HCT116 (cell line): ENCODE measurements around the gene PKP2.

Experiments
- EZH2phosphoT487 ChIP-seq: fragments of 200-600 bp; IDR thresholded peaks from 2 replicates; pipeline ENCODE4 v1.6.1; 2018; ENCODE audit warnings: antibody characterized with exemption, borderline replicate concordance
- POLR2A ChIP-seq: IDR thresholded peaks from 2 replicates; pipeline ENCODE4 v1.7.0; 2011; ENCODE audit warnings: borderline replicate concordance; ENCODE audit not compliant: insufficient read depth, insufficient read length; ENCODE audit errors: extremely low read depth
- RAD21 ChIP-seq: IDR thresholded peaks from 2 replicates; pipeline ENCODE4 v1.6.1; 2012; ENCODE audit warnings: low read depth, mild to moderate bottlenecking
- YY1 ChIP-seq: IDR thresholded peaks from 2 replicates; pipeline ENCODE4 v1.6.1; 2011; ENCODE audit warnings: low read length, low read depth, moderate library complexity, mild to moderate bottlenecking; ENCODE audit not compliant: insufficient replicate concordance; ENCODE audit errors: extremely low read depth
- TF ChIP-seq, protein P1 (sequence below): IDR thresholded peaks from 2 replicates; pipeline ENCODE4 v1.6.1; 2012
- TF ChIP-seq, protein P2 (sequence below), 3 experiments: fragments of 200-600 bp in 1 of 3; sonication (generic) in 1 of 3; IDR thresholded peaks in 2 of 3; conservative IDR thresholded peaks in 1 of 3; 2 replicates each; pipeline ENCODE4 v1.5.1; 2012 to 2017; ENCODE audit warnings: low read depth in 2 of 3, low read length in 2 of 3, antibody characterized with exemption in 1 of 3, borderline replicate concordance in 1 of 3, control low read depth in 1 of 3, mild to moderate bottlenecking in 1 of 3, mixed read lengths in 1 of 3, mixed run types in 1 of 3, moderate library complexity in 1 of 3; ENCODE audit not compliant: insufficient read depth in 1 of 3

GRCh38 chr12:32843528-32844095 is 53.0 kb downstream of the PKP2 start:
- TF ChIP-seq, protein P1, sequence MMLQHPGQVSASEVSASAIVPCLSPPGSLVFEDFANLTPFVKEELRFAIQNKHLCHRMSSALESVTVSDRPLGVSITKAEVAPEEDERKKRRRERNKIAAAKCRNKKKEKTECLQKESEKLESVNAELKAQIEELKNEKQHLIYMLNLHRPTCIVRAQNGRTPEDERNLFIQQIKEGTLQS: no peak
- TF ChIP-seq, protein P2, sequence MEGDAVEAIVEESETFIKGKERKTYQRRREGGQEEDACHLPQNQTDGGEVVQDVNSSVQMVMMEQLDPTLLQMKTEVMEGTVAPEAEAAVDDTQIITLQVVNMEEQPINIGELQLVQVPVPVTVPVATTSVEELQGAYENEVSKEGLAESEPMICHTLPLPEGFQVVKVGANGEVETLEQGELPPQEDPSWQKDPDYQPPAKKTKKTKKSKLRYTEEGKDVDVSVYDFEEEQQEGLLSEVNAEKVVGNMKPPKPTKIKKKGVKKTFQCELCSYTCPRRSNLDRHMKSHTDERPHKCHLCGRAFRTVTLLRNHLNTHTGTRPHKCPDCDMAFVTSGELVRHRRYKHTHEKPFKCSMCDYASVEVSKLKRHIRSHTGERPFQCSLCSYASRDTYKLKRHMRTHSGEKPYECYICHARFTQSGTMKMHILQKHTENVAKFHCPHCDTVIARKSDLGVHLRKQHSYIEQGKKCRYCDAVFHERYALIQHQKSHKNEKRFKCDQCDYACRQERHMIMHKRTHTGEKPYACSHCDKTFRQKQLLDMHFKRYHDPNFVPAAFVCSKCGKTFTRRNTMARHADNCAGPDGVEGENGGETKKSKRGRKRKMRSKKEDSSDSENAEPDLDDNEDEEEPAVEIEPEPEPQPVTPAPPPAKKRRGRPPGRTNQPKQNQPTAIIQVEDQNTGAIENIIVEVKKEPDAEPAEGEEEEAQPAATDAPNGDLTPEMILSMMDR (IDR thresholded peaks at IDR 0.05 in 2 of 3, conservative IDR thresholded peaks at IDR 0.05 in 1 of 3; ENCODE audit: borderline replicate concordance in 1 of 3, insufficient read depth in 1 of 3, low read depth in 2 of 3, low read length in 2 of 3): no peak
- no peak for TF ChIP-seq RAD21
- no peak for TF ChIP-seq YY1
- TF ChIP-seq EZH2phosphoT487: no peak
- no peak for TF ChIP-seq POLR2A
